IMR-90 (cell line): ENCODE measurements around the gene RPS19BP1. TPM values are rescaled to one million over a fixed set of nuclear protein-coding genes. Genes with fewer than 3 reads are reported as not detected.

ENCODE experiments used
- ATAC-seq: fragments of 200-7000 bp; cut with Tn5 transposase; 2 replicates; pipeline ENCODE4 v1.9.1; 2020; ENCODE audit warnings: low read depth, mild to moderate bottlenecking, moderate library complexity
- BruUV-seq: library from RNA; stranded (reverse); fragments of 400-500 nt; replicated peaks from 2 replicates; lab custom pipeline; 2021; lab: Mats Ljungman, UMichigan
- CTCF ChIA-PET: fragments of 300-600 bp; formaldehyde crosslinking; extraction: SDS; loops from one replicate; lab custom pipeline; 2021; ENCODE audit warnings: antibody characterized with exemption; lab: Yijun Ruan, JAX
- POLR2A ChIA-PET: fragments of 300-600 bp; sonication (Branson Sonifier 250); formaldehyde crosslinking; loops from one replicate; lab custom pipeline; 2022; ENCODE audit warnings: antibody characterized with exemption; ENCODE audit not compliant: unreplicated experiment; lab: Charles Lee
- DNase-seq: peaks from one replicate; pipeline ENCODE4 v3.0.0; 2013
- H2AFZ ChIP-seq: replicated peaks from 2 replicates; pipeline ENCODE3; 2013; ENCODE audit warnings: low read length, mild to moderate bottlenecking; ENCODE audit not compliant: poor library complexity
- H2AK5ac ChIP-seq: 2 replicates; pipeline ENCODE4 v1.6.1; 2013; ENCODE audit warnings: low read depth, low read length, inconsistent platforms
- H2AK9ac ChIP-seq: replicated peaks from 2 replicates; pipeline ENCODE3; 2013; ENCODE audit warnings: mild to moderate bottlenecking, low read depth, low read length, moderate library complexity; ENCODE audit not compliant: poor library complexity
- H2BK120ac ChIP-seq: 2 replicates; pipeline ENCODE4 v1.6.1; 2013; ENCODE audit warnings: low read depth, low read length, inconsistent platforms
- H2BK15ac ChIP-seq: 3 replicates; pipeline ENCODE4 v1.6.1; 2013; ENCODE audit warnings: low read depth, low read length, inconsistent platforms
- H2BK20ac ChIP-seq: 2 replicates; pipeline ENCODE4 v1.6.1; 2013; ENCODE audit warnings: low read depth, mild to moderate bottlenecking, inconsistent platforms, low read length, moderate library complexity
- H2BK5ac ChIP-seq: 2 replicates; pipeline ENCODE4 v1.6.1; 2013; ENCODE audit warnings: mild to moderate bottlenecking, low read depth, low read length, inconsistent platforms; ENCODE audit not compliant: poor library complexity, severe bottlenecking
- H3K14ac ChIP-seq: replicated peaks from 2 replicates; pipeline ENCODE4 v1.6.1; 2013; ENCODE audit warnings: low read depth, low read length, inconsistent platforms
- H3K18ac ChIP-seq: 2 replicates; pipeline ENCODE4 v1.6.1; 2013; ENCODE audit warnings: low read depth, low read length, control low read depth
- H3K23ac ChIP-seq: 2 replicates; pipeline ENCODE4 v1.6.1; 2013; ENCODE audit warnings: low read depth, low read length, inconsistent platforms
- H3K27ac ChIP-seq: 2 replicates; pipeline ENCODE4 v1.5.1; 2013; ENCODE audit warnings: mild to moderate bottlenecking, control low read depth, low read length; ENCODE audit not compliant: insufficient read depth
- H3K27me3 ChIP-seq: 2 replicates; pipeline ENCODE4 v1.6.1; 2013; ENCODE audit warnings: low read length; ENCODE audit not compliant: control insufficient read depth, insufficient read depth
- H3K36me3 ChIP-seq: 2 replicates; pipeline ENCODE4 v1.6.1; 2013; ENCODE audit warnings: low read length, mixed read lengths; ENCODE audit not compliant: control insufficient read depth, insufficient read depth
- H3K4ac ChIP-seq: 2 replicates; pipeline ENCODE4 v1.6.1; 2013; ENCODE audit warnings: low read depth, low read length, inconsistent platforms
- H3K4me1 ChIP-seq: 2 replicates; pipeline ENCODE4 v1.6.1; 2013; ENCODE audit warnings: low read length, mixed read lengths; ENCODE audit not compliant: control insufficient read depth, insufficient read depth
- H3K4me2 ChIP-seq: 2 replicates; pipeline ENCODE4 v1.6.1; 2013; ENCODE audit warnings: low read depth, mild to moderate bottlenecking, control low read depth, low read length, moderate library complexity
- H3K4me3 ChIP-seq: 2 replicates; pipeline ENCODE4 v1.5.1; 2013; ENCODE audit warnings: low read depth, mild to moderate bottlenecking, control low read depth, low read length, moderate library complexity; ENCODE audit not compliant: insufficient read depth
- H3K56ac ChIP-seq: 2 replicates; pipeline ENCODE4 v1.6.1; 2013; ENCODE audit warnings: low read length, inconsistent platforms; ENCODE audit not compliant: insufficient read depth; ENCODE audit errors: extremely low read depth
- H3K79me1 ChIP-seq, 2 experiments: 2 replicates each; pipeline ENCODE4 v1.6.1; 2013; ENCODE audit warnings: low read length in 2 of 2, inconsistent platforms in 1 of 2, low read depth in 1 of 2
- H3K9ac ChIP-seq: 2 replicates; pipeline ENCODE4 v1.6.1; 2013; ENCODE audit warnings: low read depth, low read length, control low read depth
- H3K9me1 ChIP-seq: 2 replicates; pipeline ENCODE4 v1.6.1; 2013; ENCODE audit warnings: low read length, inconsistent platforms; ENCODE audit not compliant: insufficient read depth
- H3K9me3 ChIP-seq: 2 replicates; pipeline ENCODE4 v1.6.1; 2013; ENCODE audit warnings: low read length; ENCODE audit not compliant: control insufficient read depth, insufficient read depth
- H4K20me1 ChIP-seq: 2 replicates; pipeline ENCODE4 v1.6.1; 2013; ENCODE audit warnings: low read length, inconsistent platforms; ENCODE audit not compliant: insufficient read depth
- H4K5ac ChIP-seq: 2 replicates; pipeline ENCODE4 v1.6.1; 2013; ENCODE audit warnings: mild to moderate bottlenecking, low read depth, low read length, control low read depth
- H4K8ac ChIP-seq, 2 experiments: 2 replicates each; pipeline ENCODE4 v1.6.1; 2013; ENCODE audit warnings: low read depth in 2 of 2, low read length in 2 of 2, control low read depth in 1 of 2, inconsistent platforms in 1 of 2
- H4K91ac ChIP-seq: 2 replicates; pipeline ENCODE4 v1.6.1; 2013; ENCODE audit warnings: low read depth, low read length, inconsistent platforms; ENCODE audit not compliant: insufficient read depth
- CEBPB ChIP-seq: IDR thresholded peaks from 2 replicates; pipeline ENCODE4 v1.6.1; 2012; ENCODE audit warnings: low read depth, low read length, improper control_type of control experiment
- CTCF ChIP-seq: conservative IDR thresholded peaks from 2 replicates; pipeline ENCODE4 v1.5.1; 2012; ENCODE audit warnings: mild to moderate bottlenecking, low read depth, low read length, improper control_type of control experiment
- ELK1 ChIP-seq: fragments of 150-350 bp; IDR thresholded peaks from 2 replicates; pipeline ENCODE4 v1.6.1; 2016; ENCODE audit warnings: low read depth, mild to moderate bottlenecking, low read length, moderate library complexity, borderline replicate concordance
- FOS ChIP-seq: fragments of 150-350 bp; IDR thresholded peaks from 2 replicates; pipeline ENCODE4 v1.6.1; 2016; ENCODE audit warnings: low read depth, low read length
- MAFK ChIP-seq: IDR thresholded peaks from 2 replicates; pipeline ENCODE4 v1.6.1; 2012; ENCODE audit warnings: low read depth, low read length, improper control_type of control experiment
- MAZ ChIP-seq: IDR thresholded peaks from 2 replicates; pipeline ENCODE4 v1.6.1; 2012; ENCODE audit warnings: low read depth, mild to moderate bottlenecking, low read length, improper control_type of control experiment, moderate library complexity, borderline replicate concordance
- MXI1 ChIP-seq: IDR thresholded peaks from 2 replicates; pipeline ENCODE4 v1.6.1; 2012; ENCODE audit warnings: low read depth, mild to moderate bottlenecking, low read length, moderate library complexity, borderline replicate concordance
- NFE2L2 ChIP-seq: fragments of 150-350 bp; IDR thresholded peaks from 2 replicates; pipeline ENCODE4 v1.6.1; 2016; ENCODE audit warnings: low read depth, mild to moderate bottlenecking, low read length
- RAD21 ChIP-seq: IDR thresholded peaks from 2 replicates; pipeline ENCODE4 v1.6.1; 2012; ENCODE audit warnings: low read length, improper control_type of control experiment
- RCOR1 ChIP-seq: IDR thresholded peaks from 2 replicates; pipeline ENCODE4 v1.6.1; 2012; ENCODE audit warnings: mild to moderate bottlenecking, low read length, improper control_type of control experiment; ENCODE audit not compliant: insufficient replicate concordance
- RFX5 ChIP-seq: IDR thresholded peaks from 2 replicates; pipeline ENCODE4 v1.8.0; 2012; ENCODE audit warnings: low read depth, mild to moderate bottlenecking, low read length, moderate library complexity
- SMC3 ChIP-seq: fragments of 150-350 bp; IDR thresholded peaks from 2 replicates; pipeline ENCODE4 v1.6.1; 2016; ENCODE audit warnings: low read depth, mild to moderate bottlenecking, antibody characterized with exemption, low read length, moderate library complexity
- WGBS, 2 experiments: methylation state at CpG; one replicate each; pipeline versions ENCODE4 v1.1.5 to v1.1.7; 2013; ENCODE audit warnings: missing lambda C conversion rate in 2 of 2; ENCODE audit not compliant: insufficient read length in 1 of 2; ENCODE audit errors: extremely low coverage in 2 of 2; 5-methylcytosine and 5-hydroxymethylcytosine counted together
- dilution Hi-C: fragments of 300-500 bp; cut with HindIII; formaldehyde crosslinking; loops from one replicate; pipeline ENCODE4 v1.14.3; 2018; ENCODE audit warnings: low sequenced_read_pairs; ENCODE audit not compliant: unreplicated experiment
- in situ Hi-C: fragments of 300-500 bp; cut with MboI; formaldehyde crosslinking; loops from 3 replicates; pipeline ENCODE4 v1.14.3; 2019; ENCODE audit warnings: low sequenced_read_pairs, inconsistent platforms, mixed read lengths
- intact Hi-C: fragments of 100-400 bp; cut with micrococcal nuclease; formaldehyde crosslinking; loops from 2 replicates; pipeline ENCODE4 v1.10.0; 2022
- polyA plus RNA-seq, 3 experiments: library from polyadenylated mRNA; depleted of rRNA; stranded (reverse); fragments of >200 nt; gene quantifications; 2 replicates each; pipeline ENCODE4 v1.2.3, GENCODE V29; 2012; ENCODE audit warnings: low replicate concordance in 1 of 3
- total RNA-seq: library from RNA; depleted of rRNA; stranded (reverse); fragments of >200 nt; gene quantifications from 2 replicates; pipeline ENCODE4 v1.2.3, GENCODE V29; 2012

Gene RPS19BP1
- total and polyA plus RNA-seq, 2 of the 4 experiments (the other 2 are of a cell fraction) = 33.0 to 95.4 TPM

- no peak overlapping the region for H2AK5ac ChIP-seq
- CTCF ChIA-PET = interaction anchor here (1.0 to 1.3 kb wide), 2 partner anchors 11 kb away, joined by 4 read pairs; partner anchors contain the start of gene CACNA1I
- H2BK5ac ChIP-seq = no peak overlapping the region
- no peak overlapping the region for H3K18ac ChIP-seq
- H2BK20ac ChIP-seq = no peak overlapping the region
- H4K5ac ChIP-seq = no peak overlapping the region
- BruUV-seq = no TSS peak
- intact Hi-C loops = loop anchor here (5.0 kb wide), 1 partner anchor 248 kb away; no protein-coding TSS in a partner anchor
- no peak overlapping the region for H3K4ac ChIP-seq
- no peaks in the 10 kb centered on the region for H3K36me3 ChIP-seq
- no peak overlapping the region for H3K14ac ChIP-seq
- no peak overlapping the region for H3K4me2 ChIP-seq
- no peak overlapping the region for H3K27ac ChIP-seq
- H3K79me1 ChIP-seq = no peaks in the 10 kb centered on the region
- no peaks in the 10 kb centered on the region for H3K9me3 ChIP-seq
- in situ Hi-C loops = no loop called here
- H4K91ac ChIP-seq = no peak overlapping the region
- H2BK15ac ChIP-seq = no peak overlapping the region
- dilution Hi-C loops = no loop called here
- TF ChIP-seq RAD21 (peak; percentile 38; the same call in 1 of the 2 replicates), RCOR1 (no peak), MAFK (no peak), NFE2L2 (no peak), MAZ (no peak), SMC3 (peak; percentile 39), CEBPB (no peak), ELK1 (no peak), CTCF (peak; percentile 32; the same call in 1 of the 2 replicates), RFX5 (no peak), FOS (no peak), MXI1 (no peak)
- H3K9ac ChIP-seq = no peak overlapping the region
- ATAC-seq = no peak; the same call in 1 of the 2 replicates
- H3K23ac ChIP-seq = no peak overlapping the region
- no peak overlapping the region for H2AK9ac ChIP-seq
- H3K4me1 ChIP-seq = peaks cover 2% of the 10 kb centered on the region; the same call in 1 of the 2 replicates
- H2AFZ ChIP-seq = peak overlapping the region; percentile 67
- no peaks in the 10 kb centered on the region for H4K20me1 ChIP-seq
- DNase-seq = no peak
- H3K27me3 ChIP-seq = peaks cover 75% of the 10 kb centered on the region
- no CpG with 5 or more reads among the region's 11 CpGs for WGBS, 2 experiments
- H4K8ac ChIP-seq = no peak overlapping the region
- no peak overlapping the region for H3K4me3 ChIP-seq
- H3K56ac ChIP-seq = no peak overlapping the region
- H2BK120ac ChIP-seq = no peak overlapping the region
- peaks cover 9% of the 10 kb centered on the region for H3K9me1 ChIP-seq
- POLR2A ChIA-PET = no interaction called here
Observed at GRCh38 chr22:39559456-39560105, 27.0 kb upstream of the RPS19BP1 start.
